SJSA1 (cell line): ENCODE results near the gene KRTAP12-1. TPM values are rescaled to one million over a fixed set of nuclear protein-coding genes. Genes with fewer than 3 reads are reported as not detected.

ENCODE experiments used
- DNase-seq, 2 experiments: peaks; one replicate each; pipeline ENCODE4 v3.0.0-alpha.2; 2015 to 2020; ENCODE audit warnings: low spot score in 2 of 2, low read depth in 1 of 2
- H3K27ac ChIP-seq: fragments of 250-450 bp; sonication (Bioruptor Pico); 2 replicates; pipeline ENCODE4 v1.5.1; 2020; ENCODE audit warnings: mild to moderate bottlenecking, moderate library complexity
- H3K27me3 ChIP-seq: fragments of 250-450 bp; sonication (Bioruptor Pico); replicated peaks from 2 replicates; pipeline ENCODE4 v1.5.1; 2020; ENCODE audit warnings: mild to moderate bottlenecking, moderate library complexity
- H3K36me3 ChIP-seq: fragments of 250-450 bp; sonication (Bioruptor Pico); 2 replicates; pipeline ENCODE4 v1.5.1; 2020; ENCODE audit warnings: mild to moderate bottlenecking
- H3K4me1 ChIP-seq: fragments of 250-450 bp; sonication (Bioruptor Pico); replicated peaks from 2 replicates; pipeline ENCODE4 v1.6.1; 2021; ENCODE audit warnings: mild to moderate bottlenecking
- H3K4me3 ChIP-seq: fragments of 250-450 bp; sonication (Bioruptor Pico); 2 replicates; pipeline ENCODE4 v1.5.1; 2020; ENCODE audit warnings: mild to moderate bottlenecking
- H3K9me3 ChIP-seq: fragments of 250-450 bp; sonication (Bioruptor Pico); replicated peaks from 2 replicates; pipeline ENCODE4 v1.5.1; 2020; ENCODE audit warnings: mild to moderate bottlenecking
- total RNA-seq: library from RNA; depleted of rRNA; stranded (reverse); fragments of >200 nt; shearing (Covaris generic); gene quantifications from 2 replicates; pipeline ENCODE4 v1.2.3, GENCODE V29; 2014

KRTAP12-1 gene
- total RNA-seq, 1 experiment from 2014 or later, result not detected

DNA sequence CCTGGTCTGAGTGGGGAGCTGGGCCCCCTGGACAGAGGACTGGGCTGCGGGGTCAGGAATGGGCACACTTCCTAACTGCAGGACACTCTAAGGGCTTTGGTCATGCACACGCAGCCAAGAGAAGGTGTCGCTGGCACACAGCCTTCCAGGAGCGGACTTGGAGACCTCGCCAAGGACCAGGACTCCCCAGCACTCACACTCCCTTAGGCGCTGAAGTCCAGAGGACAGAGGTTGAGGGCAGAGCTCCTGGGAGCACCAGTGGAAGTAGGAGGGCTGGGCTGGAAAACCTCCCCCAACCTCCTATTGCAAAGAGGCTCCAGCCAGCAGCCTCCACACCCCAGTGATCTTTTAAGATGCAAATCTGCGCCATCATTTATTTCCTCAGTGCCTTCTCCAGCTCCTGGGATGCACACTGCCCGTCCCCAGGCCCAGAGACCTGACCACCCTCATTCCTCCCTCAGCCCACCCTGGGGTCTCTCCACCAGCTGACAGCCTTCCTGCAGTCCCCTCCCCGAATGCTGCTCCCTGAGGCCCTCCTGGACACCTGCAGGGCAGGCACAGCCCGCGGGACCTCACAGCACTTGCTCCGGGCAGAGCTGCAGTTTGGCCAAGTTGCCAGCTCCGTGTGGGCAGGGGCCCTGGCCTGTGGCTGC lies 26.4 kb upstream of the KRTAP12-1 start:
- H3K27me3 ChIP-seq, result peaks cover 43% of the 10 kb centered on the region
- H3K36me3 ChIP-seq, result no peaks in the 10 kb centered on the region
- DNase-seq, result no peak
- no peak overlapping the region for H3K4me3 ChIP-seq
- H3K9me3 ChIP-seq, result no peaks in the 10 kb centered on the region
- no peak overlapping the region for H3K27ac ChIP-seq
- no peaks in the 10 kb centered on the region for H3K4me1 ChIP-seq

DNA sequence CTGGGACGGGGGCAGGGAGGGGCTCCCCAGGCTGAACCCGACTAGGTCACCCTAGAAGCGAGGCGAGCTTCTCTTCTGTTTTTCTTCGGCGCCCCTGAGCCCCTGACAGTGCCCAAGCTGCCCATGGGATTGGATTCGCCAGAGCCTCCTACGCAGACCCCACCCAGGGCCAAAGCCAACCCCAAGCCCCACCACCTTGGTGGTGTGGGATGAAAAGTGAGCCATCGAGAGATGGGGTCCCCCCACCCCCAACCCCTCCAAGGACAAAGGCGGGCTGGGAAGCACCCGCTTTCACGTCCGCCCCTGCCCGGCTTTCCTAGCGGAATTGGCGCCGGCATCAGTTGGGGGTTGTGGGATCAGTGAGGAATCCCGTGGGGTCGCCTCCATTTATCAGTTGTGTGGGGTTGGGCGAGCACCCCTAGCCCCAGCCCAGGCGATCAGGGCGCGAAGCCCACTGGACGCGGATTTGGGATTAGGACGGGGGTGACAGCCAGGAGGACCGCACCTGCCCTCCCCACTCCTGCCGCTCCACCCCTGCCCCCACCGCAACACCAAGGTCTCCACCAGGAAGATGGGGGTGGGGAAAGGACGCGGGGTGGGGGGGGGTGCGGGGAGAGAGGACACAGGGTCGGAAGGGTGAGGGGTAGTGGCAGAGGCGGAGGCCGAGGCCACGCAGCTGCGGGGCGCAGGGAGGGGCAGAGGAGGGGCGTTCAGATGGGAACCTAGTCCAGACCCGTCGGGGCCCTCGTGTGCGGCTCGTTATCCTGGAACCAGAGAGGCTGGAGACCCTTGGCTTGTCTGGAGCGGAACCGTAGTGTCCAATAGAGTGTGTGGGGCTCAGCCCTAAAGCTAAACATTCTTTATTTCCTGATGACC lies 25.0 kb upstream of the KRTAP12-1 start:
- no peaks in the 10 kb centered on the region for H3K36me3 ChIP-seq
- no peaks in the 10 kb centered on the region for H3K9me3 ChIP-seq
- no peak overlapping the region for H3K27ac ChIP-seq
- peaks cover 35% of the 10 kb centered on the region for H3K27me3 ChIP-seq
- H3K4me1 ChIP-seq, result no peaks in the 10 kb centered on the region
- H3K4me3 ChIP-seq, result no peak overlapping the region
- DNase-seq, result peak in 1 of 2 experiments; percentile 45

DNA sequence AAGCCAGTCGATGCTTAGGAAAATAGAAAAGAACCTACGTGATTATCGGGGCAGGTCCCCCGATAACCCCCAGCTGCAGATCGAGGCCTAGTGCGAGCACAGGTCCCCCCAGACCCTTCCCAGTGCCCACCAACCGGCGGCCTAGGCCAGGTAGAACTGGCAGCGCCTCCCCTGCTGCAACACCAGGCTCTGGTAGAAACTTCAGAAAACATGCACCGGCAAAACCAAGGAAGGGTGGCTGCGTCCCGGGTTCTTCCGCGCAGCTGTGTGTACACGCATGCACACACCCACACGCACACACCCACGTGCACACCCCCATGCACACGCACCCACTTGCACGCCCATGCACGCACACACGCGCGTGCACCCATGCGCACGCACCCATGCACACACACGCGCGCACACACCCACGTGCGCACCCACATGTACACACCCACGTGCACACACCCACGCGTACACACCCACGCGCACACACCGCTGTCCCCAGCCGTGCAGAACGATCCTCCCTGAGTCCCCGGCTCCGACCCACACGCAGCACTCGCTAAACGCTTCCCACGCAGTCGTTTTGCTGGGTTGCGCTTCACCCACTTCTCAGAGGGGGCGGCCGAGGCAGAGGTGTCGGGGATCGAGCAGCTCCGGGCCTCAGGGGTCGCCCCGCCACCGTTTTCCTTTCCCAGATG lies 24.2 kb upstream of the KRTAP12-1 start:
- Histone ChIP-seq H3K9me3 (no peaks in the 10 kb centered on the region), H3K36me3 (no peaks in the 10 kb centered on the region), H3K27ac (no peak overlapping the region), H3K4me1 (no peaks in the 10 kb centered on the region), H3K27me3 (peaks cover 35% of the 10 kb centered on the region), H3K4me3 (no peak overlapping the region)
- DNase-seq, result peak in 1 of 2 experiments; percentile 36

DNA sequence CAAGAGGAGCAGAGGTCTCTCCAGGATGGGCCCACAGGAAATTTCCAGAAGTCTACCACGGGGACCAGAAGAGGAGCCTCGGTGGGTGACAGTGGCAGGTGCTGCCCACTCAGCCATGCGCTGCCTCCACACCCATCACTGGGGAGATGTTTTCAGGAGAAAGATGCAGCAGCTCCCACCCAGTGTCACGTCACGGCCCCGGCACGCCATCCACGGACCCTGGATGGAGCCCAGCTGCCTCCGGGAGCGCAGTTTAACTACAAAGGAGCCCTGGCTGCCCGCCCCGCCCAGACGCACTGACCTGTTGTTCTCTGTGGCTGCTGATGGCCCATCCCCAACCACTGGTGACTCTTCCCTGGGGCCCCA lies 22.7 kb upstream of the KRTAP12-1 start:
- Histone ChIP-seq H3K27me3 (peaks cover 35% of the 10 kb centered on the region), H3K4me3 (no peak overlapping the region), H3K36me3 (no peaks in the 10 kb centered on the region), H3K4me1 (no peaks in the 10 kb centered on the region), H3K27ac (no peak overlapping the region), H3K9me3 (no peaks in the 10 kb centered on the region)
- no peak for DNase-seq

DNA sequence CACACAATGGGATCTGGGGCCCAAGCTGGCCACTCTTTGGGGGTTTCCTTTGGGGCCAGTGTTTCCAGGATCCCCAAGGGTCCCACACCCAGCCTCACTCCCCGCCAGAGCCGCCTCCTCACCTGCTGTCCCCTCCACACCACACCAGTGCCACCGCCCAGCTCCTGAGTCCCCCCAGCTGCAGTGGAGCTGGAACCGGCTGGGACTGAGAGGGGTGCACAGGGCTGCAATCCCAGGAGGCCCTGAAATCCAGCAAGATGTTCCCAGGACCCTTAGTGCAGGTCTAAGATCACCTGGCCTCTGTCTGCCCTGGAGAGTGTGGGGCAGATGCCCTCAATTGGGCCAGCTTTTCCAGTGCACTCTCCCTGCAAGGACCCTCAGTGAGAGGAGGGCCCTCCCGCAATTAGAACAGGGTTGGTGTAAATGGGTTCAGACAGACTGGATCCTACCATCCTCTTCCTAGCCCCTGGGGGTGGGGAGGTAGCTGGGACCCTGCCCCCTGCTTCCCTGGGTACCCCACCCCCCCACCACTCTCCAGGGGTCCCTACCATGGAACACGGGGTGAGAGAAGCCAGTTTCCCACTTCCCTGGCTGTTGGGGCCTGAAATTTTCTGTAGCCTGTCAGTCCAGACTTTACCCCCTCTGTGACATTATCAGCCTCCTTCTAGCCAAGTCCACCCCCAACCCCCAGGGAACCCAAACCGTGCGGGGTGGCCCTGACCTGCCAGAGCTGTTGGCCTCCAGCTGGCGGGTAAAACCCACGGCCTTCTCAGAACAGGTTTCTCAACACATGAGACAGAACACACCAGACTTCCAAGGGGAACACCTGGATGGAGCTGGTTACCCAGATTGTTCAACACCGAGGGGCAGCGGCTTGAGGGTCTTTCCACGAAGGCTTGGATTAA lies 22.0 kb upstream of the KRTAP12-1 start:
- Histone ChIP-seq H3K27ac (no peak overlapping the region), H3K27me3 (peaks cover 31% of the 10 kb centered on the region), H3K4me1 (no peaks in the 10 kb centered on the region), H3K9me3 (no peaks in the 10 kb centered on the region), H3K36me3 (no peaks in the 10 kb centered on the region), H3K4me3 (no peak overlapping the region)
- DNase-seq, result no peak

DNA sequence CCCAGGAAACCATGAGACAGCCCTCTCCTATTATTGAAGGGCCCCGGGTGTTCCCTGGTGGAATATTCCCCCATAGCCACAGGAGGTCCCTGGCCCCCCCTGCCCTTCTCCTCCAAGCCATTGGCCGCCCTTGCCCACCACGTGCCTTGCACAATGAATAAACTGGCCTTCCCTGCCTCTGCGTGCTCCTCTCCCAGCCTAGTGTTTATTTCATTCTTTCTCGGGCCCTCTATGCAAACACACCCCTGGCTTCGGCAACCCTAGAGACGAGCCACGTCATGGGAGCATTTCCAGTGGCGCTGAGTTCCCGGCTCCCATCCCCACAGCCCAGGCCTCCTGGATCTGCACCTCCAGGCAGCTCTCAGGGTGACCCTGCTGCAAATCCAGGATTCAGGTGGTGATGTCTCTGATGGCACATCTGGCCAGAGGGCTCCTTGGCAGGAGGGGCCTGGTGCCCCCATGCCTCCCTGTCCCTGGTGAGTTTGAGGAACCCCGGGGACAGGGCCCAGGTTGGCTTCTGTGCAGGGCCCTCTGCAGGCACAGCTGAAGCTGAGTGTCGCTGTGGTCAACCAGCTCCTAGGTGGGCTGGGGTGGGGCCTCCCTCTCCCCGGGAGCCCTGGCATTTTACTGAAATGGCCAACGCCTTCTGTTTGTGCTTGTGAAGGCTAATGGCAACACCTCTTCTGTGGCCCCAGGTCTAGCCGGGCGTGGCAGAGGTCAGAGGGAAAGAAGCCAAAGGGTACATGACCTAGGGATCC lies 21.2 kb upstream of the KRTAP12-1 start:
- H3K4me1 ChIP-seq, result no peaks in the 10 kb centered on the region
- H3K4me3 ChIP-seq, result no peak overlapping the region
- DNase-seq, result peak; percentile 7 to 41
- peaks cover 38% of the 10 kb centered on the region for H3K27me3 ChIP-seq
- H3K27ac ChIP-seq, result no peak overlapping the region
- no peaks in the 10 kb centered on the region for H3K9me3 ChIP-seq
- no peaks in the 10 kb centered on the region for H3K36me3 ChIP-seq

DNA sequence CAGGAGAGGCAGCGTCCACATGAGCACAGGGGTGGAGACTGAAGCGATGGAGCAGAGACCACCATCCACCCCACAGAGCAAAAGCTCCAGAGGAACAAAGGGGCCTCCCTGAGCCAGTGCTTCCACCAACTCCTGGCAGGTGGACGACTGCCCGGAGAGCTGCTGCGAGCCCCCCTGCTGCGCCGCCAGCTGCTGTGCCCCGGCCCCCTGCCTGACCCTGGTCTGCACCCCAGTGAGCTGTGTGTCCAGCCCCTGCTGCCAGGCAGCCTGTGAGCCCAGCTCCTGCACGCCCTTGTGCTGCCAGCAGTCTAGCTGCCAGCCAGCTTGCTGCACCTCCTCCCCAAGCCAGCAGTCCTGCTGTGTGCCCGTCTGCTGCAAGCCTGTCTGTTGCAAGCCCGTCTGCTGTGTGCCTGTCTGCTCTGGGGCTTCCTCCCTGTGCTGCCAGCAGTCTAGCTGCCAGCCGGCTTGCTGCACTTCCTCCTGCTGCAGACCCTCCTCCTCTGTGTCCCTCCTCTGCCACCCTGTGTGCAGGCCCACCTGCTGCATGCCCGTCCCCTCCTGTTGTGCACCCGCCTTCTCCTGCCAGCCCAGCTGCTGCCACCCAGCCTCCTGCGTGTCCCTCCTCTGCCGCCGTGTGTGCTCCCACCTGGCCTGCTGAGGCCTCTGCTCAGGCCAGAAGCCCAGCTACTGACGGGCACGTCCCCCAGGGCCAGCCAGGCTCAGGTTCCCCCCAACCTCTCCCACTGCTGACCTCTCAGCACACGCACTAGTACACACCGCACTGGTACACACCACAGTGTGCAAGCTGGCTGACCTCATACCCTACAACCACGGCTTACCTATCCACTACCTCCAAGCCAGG lies 20.4 kb upstream of the KRTAP12-1 start:
- peaks cover 42% of the 10 kb centered on the region for H3K27me3 ChIP-seq
- no peak overlapping the region for H3K4me3 ChIP-seq
- DNase-seq, result no peak
- no peak overlapping the region for H3K27ac ChIP-seq
- H3K4me1 ChIP-seq, result no peaks in the 10 kb centered on the region
- H3K9me3 ChIP-seq, result no peaks in the 10 kb centered on the region
- H3K36me3 ChIP-seq, result no peaks in the 10 kb centered on the region

DNA sequence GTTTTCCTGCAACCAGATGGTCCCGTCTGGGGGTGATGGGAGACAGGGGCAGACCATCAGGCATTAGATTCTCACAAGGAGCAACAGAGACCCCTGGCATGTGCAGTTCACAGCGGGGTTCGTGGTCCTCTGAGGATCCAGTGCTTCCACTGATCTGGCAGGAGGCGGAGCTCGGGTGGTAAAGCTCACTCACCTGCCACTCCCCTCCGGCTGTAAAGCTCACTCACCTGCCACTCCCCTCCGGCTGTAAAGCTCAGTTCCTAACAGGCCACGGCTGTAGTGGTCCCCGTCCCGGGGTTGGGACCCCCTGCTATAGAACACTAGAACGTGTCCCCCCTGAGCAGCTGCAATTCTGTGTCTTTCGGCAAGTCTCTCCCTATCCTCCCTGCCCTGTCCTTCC lies 19.6 kb upstream of the KRTAP12-1 start:
- Histone ChIP-seq H3K27me3 (peaks cover 42% of the 10 kb centered on the region), H3K4me1 (no peaks in the 10 kb centered on the region), H3K36me3 (no peaks in the 10 kb centered on the region), H3K27ac (no peak overlapping the region), H3K4me3 (no peak overlapping the region), H3K9me3 (no peaks in the 10 kb centered on the region)
- no peak for DNase-seq

DNA sequence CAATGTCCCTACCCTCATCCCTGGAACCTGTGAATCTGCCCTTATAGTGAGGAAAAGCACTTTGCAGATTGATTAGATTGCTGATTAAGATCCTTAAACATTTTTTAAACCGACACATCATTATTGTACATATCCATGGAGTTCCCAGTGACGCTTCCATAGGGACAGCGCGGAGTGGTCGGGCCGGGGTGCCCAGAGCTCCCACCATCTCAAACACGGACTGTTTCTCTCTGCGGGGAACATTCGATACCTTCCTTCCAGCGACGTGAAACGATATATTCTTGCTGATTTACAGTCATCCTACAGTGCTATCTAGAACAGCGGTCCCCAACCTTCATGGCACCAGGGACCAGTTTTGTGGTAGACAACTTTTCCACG lies 19.0 kb upstream of the KRTAP12-1 start:
- DNase-seq, result no peak
- Histone ChIP-seq H3K9me3 (no peaks in the 10 kb centered on the region), H3K4me3 (no peak overlapping the region), H3K27ac (no peak overlapping the region), H3K4me1 (no peaks in the 10 kb centered on the region), H3K36me3 (no peaks in the 10 kb centered on the region), H3K27me3 (peaks cover 42% of the 10 kb centered on the region)

DNA sequence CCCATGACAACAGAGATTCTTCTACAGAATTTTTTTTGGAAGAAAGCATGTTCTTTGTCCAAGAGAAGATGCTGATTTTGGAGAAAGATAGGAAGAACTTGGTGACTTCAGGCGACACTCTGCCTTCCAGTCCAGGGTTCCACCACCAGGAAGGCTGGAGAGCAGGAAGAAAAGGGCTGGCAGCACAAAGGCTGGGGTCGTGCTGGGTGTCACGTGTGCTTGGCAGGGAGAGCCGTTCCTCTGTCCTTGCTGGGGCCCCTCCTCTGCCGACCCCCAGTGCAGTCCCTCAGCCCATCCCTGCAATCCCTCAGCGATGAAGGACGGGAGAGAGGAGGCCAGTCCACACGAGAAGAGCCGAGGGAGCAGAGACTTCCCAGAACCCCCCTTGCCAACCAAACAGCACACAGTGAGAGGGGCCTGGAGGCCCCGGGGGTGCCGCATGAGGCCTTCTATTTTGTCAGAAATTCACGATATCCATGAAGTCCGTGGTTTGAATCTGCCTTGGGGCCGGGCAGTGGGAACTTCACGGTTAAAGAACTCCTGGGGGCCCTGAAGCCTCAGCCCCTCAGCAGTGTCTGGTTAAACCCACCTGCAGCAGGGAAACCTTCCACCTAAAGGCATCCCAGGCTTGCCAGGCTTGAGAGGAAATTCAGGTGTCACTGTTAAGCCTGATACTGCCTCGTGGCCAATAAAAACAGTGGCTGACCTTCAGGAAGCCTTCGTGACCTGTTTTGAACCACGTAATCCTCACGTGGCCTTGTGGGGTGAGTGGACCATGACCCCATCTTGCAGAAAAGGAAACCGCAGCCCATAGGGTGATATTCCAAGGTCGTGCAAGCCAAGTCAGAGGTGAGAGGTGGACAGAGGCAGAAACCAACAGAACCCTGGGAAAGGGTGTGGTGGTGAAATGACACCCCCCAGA lies 18.4 kb upstream of the KRTAP12-1 start:
- Histone ChIP-seq H3K4me3 (no peak overlapping the region), H3K9me3 (no peaks in the 10 kb centered on the region), H3K4me1 (no peaks in the 10 kb centered on the region), H3K27me3 (peaks cover 42% of the 10 kb centered on the region), H3K36me3 (no peaks in the 10 kb centered on the region), H3K27ac (no peak overlapping the region)
- no peak for DNase-seq

DNA sequence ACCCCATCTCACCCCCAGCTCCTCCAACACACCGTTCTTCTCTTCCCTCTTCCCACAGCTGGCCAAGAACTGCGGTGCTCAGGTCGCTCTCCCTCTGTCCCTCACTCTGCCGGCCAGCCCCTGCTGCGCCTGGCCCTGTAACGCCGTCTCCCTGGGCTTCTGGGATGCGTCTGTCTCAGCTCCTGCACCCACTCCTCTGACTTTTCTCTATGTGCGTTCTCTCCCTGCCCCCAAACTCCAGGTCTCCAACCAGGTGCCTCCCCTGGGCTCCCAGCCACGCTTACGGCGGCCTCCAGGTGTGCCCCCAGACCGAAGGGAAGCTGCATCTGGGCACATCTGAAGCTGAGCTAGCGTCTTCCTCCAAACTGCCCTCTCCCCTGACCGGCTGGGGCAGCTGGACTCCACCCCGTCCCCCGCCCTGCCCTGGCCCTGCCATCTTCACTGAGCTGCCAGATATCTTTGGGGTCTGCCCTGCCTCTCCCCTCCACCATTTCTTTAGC lies 17.6 kb upstream of the KRTAP12-1 start:
- Histone ChIP-seq H3K27ac (no peak overlapping the region), H3K36me3 (no peaks in the 10 kb centered on the region), H3K4me3 (no peak overlapping the region), H3K27me3 (peaks cover 42% of the 10 kb centered on the region), H3K4me1 (no peaks in the 10 kb centered on the region), H3K9me3 (no peaks in the 10 kb centered on the region; the same call in 1 of the 2 replicates)
- no peak for DNase-seq
